Measurements from ENCODE around the gene CACNA1D.
"Not testable (repeated sequence)": the region's sequence is repeated elsewhere in the genome, so short reads cannot be mapped to it uniquely, and the experiment has no call there.

The CACNA1D gene

DNA sequence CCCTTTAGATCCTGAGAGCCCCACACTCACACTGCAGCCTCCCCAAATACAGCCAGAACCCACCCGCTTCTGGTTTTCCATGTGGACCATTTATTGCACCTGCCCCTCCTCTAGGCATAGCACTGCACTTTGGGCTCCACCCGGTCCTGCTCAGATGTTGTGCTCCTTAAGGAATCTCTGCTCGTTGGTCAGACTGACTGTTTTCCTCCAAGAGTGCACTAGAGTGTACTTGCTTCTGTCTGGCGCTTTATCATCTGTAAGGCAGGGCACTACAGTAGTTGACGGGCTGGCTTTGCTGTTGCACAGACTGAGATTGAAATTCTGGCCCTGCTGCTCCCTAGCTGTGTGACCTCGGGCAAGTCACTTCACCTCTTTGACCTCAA, 124.1 kb downstream of the CACNA1D start:
- DNase-seq = no peak

DNA sequence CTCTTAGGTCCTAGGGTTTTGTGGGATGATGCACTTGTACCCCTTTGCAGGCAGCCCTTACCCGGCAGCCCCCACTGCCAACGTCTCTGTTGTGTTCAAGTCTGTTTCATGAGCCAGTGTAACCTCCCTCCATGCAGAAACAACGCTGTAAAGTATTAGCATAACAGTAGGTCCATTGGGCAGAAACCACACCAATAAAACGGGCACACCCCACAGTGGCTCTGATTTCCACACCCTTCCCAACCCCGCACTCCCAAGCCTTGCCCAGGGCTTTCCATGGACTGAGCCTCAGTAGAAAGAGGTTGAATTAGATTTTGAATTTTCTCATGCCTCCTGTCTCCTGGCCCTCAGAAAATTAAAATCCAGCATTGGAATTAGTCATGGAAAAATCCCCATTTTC, 124.5 kb downstream of the CACNA1D start:
- DNase-seq = no peak

DNA sequence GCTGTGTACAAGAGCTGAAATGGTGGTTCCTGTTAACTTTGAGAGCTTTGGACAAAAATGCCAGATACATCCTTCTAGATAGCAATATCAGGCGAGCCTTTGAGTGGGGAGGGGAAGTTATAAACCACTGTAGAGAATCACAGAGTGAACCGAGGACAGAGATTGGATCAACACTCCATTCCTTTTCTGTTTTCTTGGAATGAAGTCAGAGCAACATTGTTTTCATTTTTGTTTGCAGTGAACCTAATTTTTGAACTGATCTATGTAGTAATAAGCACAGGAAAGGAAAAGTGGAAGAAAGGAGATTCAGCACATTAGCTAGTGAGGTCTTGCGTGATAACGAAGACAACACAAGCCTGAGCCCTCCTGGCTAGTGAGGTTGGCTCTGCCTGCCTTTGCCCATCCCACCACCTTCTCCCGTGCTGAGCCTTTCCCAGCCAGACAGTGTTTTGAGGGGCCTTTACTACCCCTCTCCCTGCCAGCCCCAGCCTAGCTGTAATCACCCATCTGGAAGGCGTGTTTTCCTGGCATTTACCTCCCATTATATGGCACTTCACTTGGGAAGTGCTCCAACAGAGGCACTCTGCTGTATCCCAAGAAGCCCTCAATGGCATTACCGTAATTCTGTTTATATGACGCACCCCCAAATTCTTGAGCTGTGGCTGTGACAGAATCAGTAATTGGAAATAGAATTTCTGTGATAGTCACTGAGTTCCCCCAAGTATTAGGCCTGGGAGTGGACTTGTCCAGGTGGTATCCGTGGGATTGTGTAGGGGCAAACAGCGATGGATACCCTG, 129.8 kb downstream of the CACNA1D start:
- no peak for DNase-seq

DNA sequence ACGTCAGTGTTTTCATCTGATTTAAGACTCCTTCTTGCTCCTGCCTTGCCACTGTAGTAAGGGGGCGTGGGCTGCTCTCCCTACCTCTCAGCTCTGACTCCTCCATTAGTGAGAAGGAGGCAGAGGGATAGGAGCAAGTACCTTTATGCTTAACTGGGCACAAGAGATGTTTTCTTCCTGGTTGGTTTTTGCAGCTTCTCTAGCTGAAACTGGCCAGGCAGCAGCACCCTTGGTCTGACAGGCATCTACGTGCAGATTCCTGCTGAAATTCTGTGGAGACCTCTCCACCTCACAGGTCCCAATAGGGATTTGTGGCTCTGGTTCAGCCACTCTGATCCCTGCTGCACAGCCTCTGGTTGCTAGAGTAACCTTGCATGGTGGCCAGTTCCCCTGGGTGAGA, 132.5 kb downstream of the CACNA1D start:
- DNase-seq = no peak

DNA sequence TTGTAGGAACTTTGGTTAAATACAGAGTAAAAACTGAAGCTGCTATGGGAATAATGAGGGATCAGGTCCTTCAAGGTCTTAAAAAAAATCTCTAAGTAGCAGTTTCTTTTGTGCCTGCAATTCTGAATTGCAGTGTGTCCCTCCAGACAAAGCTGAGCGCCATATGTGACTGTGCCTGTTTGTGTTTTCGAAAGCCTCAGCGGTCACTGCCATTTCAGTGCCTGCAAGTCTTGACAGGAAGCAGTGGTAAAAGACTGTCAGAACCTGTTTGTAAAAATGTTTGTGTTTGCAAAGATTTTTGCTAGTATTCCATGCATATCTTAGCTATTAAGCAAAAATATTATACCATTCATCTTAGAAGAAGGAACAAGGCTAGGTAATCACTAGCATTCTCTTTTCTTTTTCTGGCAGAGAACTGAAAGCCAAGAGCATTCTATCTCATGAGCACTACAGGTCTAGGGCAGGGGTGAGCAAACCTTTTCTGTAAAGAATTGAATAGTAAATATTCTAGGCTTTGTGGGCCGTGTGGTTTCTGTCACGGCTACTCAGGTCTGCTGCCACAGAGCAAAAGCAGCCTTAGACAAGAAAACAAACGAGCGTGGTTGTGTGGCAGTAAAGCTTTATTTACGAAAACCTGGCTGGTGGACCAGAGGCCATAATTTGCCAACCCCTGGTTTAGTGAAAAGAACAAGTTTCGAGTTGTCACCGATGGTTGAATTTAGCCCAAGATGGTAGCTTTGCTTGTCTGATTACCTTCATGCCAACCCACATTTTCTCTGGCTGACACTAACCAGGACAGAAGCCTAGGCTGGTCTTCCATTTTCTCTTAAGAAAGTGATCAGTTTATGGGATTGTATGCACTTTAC, 134.4 kb downstream of the CACNA1D start:
- DNase-seq = no peak

DNA sequence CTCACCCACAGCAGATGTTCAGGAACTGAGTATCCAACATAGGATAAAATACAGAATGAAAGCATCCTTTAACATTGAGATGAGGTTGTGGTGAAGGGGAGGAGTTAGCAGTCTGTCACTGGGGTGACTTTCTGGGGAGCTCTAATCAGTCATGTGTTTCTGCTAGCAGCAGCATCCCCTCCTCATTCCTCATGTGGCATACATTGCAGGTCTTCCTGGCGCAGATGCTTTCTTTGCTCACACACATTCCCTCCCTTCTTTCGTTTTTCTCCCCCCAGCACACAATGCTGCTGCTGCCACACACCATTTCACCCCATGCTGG, 135.0 kb downstream of the CACNA1D start:
- no peak for DNase-seq

DNA sequence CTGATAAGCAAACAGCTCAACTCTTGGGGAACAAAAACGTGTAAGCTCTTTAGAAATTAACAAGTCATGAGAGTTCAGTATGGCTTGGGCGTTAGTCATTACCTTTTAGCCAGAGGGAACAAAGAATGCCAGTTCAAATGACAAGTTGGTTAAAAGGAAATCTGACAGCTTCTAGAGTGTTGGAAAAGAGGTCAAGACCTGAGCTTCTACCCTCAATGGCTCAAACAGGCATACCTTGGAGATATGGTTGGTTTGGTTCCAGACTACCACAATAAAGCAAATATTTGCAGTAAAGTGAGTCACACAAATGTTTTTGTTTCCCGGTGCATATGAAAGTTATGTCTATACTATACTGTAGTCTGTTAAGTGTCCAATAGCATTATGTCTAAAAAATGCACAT, 136.1 kb downstream of the CACNA1D start:
- no peak for DNase-seq

DNA sequence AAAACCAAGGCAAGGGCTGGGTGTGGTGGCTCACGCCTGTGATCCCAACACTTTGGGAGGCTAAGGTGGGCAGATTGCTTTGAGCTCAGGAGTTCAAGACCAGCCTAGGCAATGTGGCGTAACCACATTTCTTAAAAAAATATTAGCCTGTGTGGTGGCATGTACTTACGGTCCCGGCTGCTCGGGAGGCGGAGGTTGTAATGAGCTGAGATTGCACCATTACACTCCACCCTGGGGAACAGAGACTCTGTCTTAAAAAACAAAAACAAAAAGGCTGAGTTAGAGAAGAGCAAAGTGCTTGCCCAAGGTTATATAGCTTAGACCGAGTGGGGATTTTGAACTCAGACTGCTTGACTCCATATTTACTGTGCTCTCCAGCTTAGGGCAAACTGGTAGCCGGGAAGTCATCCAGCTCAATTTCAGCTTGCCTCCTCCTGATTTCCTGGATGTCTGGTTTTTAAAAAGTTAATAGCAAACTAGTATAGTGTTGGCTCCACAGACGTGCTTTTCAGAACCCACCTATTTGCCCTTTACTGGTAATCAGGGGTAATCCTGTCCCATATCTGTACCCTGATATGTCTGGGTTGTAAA, 138.9 kb downstream of the CACNA1D start:
- DNase-seq = no peak

DNA sequence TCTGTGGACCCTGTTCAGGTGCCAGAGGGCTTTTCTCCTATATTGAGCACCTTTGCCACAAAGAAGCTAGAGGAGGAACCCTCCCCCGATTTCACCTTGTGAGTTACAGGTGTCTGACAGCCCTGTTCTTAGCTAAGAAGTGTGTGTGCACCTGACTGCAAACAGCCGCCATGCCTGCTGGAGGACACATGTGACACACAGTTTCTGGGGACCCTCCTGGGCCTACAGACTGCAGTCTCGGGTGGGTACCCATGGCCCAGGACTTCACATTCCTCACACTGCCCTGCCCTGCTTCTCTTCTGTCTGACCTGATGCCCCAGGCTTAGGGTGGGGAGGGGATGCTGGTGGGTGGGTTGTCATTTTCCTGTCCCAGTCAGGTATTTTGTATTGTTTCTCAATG, 140.6 kb downstream of the CACNA1D start:
- DNase-seq = no peak

DNA sequence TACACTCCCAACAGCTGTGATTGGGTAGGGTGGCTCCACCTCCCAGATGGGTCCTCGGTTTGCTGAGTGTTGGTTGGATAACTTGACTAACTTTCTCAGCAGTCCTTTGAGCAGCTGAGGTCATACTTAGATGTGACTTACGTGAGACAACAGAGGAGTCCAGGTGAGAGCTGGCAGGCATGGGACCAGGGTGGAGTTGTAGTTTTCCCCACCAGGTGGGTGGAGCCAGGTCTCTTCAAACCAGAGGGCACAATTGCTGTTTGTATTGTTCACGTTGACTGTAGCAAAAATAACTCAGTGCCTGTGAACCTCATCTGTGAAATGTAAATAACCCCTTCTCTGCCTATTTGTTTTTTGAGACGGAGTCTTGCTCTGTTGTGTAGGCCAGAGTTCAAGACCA, 144.4 kb downstream of the CACNA1D start:
- DNase-seq = not testable (repeated sequence)

DNA sequence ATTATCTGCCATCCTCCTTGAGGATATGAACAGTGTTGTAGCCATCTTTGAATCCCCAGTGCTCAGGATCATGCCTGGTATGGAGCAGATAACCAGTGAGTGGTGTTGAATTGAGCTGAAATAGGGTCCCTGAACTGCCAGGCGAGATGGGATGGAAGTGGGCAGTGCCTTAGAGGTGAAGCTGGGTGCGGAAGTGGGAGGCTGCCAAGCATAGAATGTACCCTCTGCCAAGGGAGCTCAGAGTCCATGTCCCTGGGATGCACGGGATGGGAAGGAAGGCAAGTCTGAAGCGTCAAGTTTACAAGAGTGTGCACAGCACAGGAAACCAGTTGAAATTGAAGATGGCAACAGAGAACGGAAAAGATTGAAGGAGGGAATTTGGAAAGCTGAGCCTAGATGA, 147.0 kb downstream of the CACNA1D start:
- no peak for DNase-seq

DNA sequence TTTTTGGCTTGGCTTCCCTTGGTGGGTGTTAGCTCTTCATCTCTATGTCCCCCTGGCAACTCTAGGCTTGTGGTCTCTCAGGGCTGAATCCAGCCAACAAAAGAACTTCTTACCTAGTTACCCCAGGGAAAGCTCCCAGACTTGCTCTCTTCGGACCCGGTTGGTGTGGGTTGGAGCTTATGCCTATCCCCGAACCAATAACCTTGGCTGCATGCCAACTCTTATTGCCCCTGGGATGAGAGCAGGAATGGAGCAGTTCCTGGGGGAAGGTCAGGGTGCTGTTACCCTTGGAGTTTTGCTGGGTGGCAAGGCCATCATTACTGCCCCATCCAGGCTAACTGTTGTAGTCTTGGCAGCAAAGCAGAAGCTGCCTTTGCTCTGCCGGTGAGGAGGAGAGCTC, 147.8 kb downstream of the CACNA1D start:
- no peak for DNase-seq

DNA sequence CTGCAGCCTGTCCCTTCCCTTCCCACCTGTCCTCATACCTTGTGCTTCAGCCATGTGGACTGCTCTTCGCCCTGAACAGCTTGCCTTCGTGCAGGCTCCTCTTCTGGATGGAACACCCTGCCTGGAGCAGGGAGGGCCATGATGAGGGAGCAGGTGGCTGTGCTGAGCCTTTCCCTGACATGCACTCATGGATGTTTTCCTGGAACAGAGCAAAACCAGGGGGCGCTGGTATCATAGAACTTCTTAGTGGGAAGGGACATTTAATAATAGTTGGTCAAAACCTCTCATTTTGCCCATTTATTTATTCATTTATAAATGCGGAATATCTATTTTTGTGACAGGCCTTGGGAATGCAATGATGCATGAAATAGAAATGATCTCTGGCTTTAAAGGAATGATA, 149.3 kb downstream of the CACNA1D start:
- no peak for DNase-seq

DNA sequence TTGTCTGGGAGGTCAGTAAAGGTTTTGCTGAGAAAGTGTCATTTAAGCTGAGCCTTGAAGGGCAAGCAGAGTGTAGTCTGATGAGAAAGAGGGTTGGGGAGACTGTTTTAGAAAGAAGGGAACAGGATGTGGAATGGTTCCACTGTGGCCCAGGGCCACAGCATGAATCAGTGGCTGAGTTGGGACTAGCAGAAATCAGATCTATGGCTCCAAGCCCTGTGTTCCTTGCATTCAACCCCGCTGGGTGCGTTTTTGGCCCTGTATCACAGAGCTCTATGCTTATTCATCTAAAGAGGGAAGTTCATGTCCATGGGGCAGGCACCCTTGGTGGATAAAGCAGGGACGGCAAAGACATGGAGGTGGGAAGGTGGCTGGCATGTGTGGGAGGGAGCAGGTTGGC, 151.3 kb downstream of the CACNA1D start:
- no peak for DNase-seq

DNA sequence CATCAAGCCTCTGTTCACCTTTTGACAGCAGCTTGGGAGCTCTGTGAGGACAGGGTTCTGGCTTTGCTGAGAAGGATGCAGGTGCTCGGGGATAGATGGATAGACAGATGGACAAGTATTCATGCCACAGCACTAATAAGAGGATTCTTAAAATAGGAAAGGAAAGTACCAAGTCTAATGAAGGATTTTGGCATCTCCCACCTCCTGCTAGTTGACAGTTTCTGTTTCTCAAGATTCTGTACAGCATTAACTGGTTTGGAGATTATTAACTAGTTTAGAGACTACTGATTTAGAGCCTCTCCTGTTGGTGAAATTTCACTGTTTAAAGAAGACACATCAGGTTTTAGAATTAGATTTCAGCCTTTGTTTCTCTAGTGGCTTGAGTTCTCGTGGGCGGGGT, 152.3 kb downstream of the CACNA1D start:
- DNase-seq = no peak

DNA sequence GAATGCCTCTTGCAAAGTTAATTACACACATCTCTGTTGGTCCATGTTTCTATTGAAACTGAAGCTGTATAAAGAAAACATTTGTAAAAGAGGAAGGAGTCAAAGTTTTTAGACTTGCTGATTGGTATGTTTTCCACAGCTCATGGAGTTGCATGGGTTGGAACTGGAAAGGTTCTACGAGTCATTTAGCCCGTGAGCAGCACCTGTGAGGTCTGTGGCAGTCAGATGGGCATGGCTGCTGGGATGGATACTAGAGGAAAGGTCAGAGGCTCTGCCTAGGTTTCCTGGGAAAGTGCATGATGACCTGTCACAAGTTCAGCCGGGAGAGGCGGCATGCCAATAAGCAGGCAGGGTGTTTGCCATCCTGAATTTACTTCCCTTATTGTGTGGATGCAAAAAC, 155.4 kb downstream of the CACNA1D start:
- DNase-seq = no peak

DNA sequence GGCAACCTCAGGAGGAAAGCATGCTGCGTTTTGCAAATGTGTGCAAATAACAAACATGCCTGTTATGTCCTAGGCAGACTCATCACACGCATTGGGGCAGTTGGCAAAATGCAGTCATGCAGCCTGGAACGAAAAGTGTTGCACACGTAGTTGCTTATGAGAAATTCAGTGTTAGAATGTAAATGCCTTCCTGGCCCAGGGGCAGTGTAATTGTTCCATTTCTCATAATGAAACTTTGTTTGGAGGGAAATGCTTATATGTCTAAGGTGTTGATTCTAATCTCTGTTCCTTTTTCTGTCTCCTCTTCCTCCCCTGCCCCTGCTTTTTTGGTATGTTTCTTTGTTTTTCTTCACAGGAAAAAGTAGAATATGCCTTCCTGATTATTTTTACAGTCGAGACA, 156.0 kb downstream of the CACNA1D start:
- DNase-seq = no peak

DNA sequence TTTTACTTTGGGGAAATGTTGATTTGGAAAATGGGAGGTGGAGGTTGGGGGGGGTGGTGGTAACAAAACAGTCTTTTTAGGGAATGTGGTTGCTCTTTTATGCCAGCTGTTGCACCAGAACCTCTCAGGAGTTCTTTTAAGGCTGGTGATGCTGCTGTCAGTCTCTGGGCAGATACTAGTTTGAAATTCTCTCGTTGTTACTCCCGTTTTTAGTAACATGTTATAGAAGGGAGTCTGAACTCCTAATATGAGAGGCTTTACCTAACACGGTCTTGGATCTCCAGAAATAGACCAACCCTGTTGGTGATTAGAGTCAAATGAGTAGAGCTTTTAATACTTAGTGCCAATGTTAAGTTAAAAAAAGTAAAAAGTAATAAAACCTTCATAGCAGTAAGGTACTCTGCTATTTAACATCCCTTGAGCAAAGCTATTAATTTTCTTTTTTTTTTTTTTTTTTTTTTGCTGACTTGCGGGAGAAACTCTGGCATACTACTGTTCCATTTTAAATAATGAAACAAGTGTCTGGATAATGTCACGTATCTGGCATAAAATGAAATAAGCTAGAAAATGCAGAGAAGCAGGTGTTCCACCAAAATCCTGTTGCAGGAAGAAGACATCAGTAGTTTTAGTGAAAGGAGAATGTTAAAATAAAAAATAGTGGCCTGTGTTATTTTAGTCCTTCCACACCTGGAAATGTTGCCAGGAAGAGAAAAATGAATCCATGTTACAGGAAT, 156.7 kb downstream of the CACNA1D start:
- DNase-seq = no peak

DNA sequence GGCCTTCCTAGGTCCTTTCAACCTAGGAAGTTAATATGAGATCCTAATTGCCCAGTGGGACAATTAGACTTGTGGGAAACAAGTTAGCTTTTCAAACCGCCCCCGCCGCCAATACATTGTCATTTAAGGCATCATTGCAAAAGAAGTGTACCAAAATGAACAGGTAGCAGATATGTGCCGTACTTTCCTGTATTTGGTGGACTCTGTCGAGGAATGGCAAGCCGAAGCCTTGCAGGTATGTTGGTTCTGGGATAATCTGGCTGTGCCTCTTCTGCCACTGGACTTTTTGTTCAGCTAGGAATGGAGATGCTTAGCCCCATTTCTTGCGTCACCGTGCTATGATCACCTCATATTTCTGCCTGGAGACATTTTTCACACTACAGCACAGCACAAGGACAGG, 157.5 kb downstream of the CACNA1D start:
- no peak for DNase-seq

DNA sequence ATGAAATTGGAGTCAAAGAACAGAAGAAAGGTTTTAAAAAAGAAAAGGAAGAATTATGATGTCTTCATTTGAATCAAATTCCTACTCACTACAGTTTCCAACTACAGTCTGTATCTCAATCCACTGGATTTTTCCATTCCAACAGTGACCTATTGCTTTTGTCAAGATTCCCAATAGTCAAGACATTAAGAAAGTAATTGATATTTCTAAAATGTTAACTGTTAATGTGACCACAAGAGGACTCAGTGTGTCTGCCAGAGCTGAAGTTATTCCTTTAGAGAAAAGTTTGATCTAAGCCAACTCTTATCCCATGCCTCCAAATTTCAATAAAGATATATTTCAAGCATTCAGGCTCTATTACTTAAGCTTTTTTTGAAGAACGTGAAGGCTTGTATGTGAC, 163.2 kb downstream of the CACNA1D start:
- no peak for DNase-seq

DNA sequence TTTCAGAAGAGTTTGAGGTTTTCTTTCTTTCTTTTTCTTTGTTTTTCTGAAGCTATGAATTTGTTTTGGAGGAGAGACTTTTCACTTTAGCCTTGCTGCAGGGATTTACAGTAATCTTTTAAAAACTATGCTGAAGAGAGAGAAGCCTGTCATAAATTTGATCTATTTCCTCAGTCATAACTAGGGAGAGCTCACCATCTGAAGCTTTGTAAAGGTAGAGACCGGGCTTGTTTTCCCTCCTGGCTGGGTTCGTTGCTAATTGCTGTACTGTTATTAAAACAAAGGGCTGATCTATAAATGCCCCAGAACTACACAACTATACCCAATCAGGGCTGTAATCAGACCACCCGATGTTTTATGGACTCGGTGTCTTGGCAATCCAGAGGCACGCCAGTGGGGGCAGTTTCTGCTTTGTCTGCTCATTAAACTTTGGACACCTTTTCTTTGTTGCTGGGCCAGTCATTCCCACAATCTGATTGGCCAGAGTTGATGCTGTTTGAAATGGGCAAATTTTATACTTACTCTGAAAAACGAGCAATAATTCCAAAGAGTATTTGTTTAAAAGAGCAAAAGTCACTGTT, 164.3 kb downstream of the CACNA1D start:
- DNase-seq = no peak

DNA sequence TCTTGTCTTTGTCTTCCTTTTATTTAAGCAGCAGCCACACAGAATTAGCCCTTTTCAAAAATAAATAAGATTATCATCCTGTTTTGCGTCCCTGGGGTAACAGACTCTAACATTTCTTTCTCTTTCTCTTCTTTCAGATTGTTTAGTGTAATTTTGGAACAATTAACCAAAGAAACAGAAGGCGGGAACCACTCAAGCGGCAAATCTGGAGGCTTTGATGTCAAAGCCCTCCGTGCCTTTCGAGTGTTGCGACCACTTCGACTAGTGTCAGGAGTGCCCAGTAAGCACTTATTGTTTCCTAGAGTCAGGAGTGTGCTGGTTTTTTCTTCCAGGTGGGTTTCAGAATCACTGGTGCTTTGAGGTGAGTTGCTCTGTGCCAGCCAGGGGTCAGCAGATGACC, 165.6 kb downstream of the CACNA1D start:
- DNase-seq = no peak

DNA sequence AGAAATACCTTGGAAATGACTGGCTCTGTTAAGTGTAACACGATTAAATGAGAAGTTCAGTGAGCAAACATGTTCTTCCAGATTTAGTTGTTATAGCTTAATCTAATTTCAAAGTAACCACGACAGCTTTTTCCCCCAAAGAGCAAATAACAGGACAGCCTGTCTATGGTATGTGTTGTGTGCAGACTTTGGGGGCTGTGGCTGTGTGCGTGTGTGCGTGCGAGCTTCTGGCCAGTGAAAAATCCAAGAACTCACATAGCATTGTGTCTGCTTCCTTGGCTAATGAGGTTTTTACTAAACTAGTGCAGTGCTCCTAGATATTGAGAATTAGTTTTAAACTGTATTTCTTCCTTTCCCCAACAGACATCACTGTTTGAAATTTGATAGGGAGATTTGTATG, 167.1 kb downstream of the CACNA1D start:
- DNase-seq = no peak

All from 8988T (cell line).